22Rv1 (cell line): Measurements from ENCODE around the gene ABCA9.

Experiments used
- H3K27ac ChIP-seq: fragments of 450-650 bp; 2 replicates; pipeline ENCODE4 v1.5.1; 2017
- CTCF ChIP-seq: fragments of 450-650 bp; IDR thresholded peaks from 2 replicates; pipeline ENCODE4 v1.5.1; 2017; ENCODE audit warnings: mild to moderate bottlenecking
- ZFX ChIP-seq: fragments of 450-650 bp; IDR thresholded peaks from 2 replicates; pipeline ENCODE4 v1.6.1; 2017; ENCODE audit warnings: antibody characterized with exemption, borderline replicate concordance

ABCA9 gene

DNA sequence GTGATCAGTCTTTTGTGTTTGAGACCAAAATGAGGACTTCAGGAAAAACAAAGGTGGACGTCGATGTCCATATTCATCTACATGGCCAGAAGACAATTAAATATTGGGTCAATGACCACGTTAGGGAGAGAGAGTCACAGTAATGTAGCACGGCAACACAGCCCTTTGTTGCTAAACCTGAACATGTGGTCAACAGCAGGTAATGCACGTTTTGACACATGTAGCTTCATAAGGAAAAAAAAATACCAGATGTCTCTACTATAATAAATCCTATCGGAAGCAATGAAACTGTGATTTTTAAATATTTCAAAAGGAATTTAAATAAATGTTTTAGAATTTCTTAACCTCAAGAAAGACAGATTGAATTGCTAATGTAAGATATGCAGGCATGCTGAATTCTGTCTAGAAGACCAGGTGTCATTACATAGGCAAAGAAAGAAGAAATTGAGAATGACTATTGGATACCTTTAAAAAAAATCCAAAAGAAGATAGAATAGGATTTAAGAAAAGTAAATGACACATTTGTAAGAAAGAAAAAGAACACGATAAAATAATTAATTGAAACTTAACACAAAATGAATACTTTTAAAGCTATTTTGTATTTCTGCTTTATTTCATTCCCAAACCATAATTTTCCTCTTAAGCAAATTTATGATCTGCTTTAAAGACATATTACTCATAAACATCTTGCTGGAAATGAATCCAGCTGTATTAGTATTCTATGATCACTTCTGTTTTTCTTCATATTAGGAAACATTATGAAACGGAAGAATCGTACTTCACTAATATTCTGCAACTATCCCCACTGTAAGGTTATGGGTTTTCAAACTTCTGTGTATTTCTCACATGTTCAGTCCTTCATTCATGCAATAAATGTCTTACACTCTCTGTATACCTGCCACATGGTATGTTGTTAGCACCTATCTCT lies 135.7 kb downstream of the ABCA9 start:
- no peak overlapping the region for H3K27ac ChIP-seq
- TF ChIP-seq CTCF (no peak), ZFX (no peak)
